ENCODE measurements around the gene ERVK3-1.
A peak's percentile ranks its signal among the peaks of the same experiment; 100 is the strongest.
"Not testable (repeated sequence)": the region's sequence is repeated elsewhere in the genome, so short reads cannot be mapped to it uniquely, and the experiment has no call there.

Gene ERVK3-1

GRCh38 chr19:58338825-58339558 lies 33.8 kb downstream of the ERVK3-1 start:
- CTCF ChIA-PET = no interaction called here
- POLR2A ChIA-PET = interaction anchor here (1.3 kb wide), 1 partner anchor 9 kb away, joined by 4 read pairs; no protein-coding TSS in a partner anchor
- TF ChIP-seq, protein P1, sequence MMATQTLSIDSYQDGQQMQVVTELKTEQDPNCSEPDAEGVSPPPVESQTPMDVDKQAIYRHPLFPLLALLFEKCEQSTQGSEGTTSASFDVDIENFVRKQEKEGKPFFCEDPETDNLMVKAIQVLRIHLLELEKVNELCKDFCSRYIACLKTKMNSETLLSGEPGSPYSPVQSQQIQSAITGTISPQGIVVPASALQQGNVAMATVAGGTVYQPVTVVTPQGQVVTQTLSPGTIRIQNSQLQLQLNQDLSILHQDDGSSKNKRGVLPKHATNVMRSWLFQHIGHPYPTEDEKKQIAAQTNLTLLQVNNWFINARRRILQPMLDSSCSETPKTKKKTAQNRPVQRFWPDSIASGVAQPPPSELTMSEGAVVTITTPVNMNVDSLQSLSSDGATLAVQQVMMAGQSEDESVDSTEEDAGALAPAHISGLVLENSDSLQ (IDR thresholded peaks at IDR 0.05) = peak; percentile 62
- no peak for TF ChIP-seq CTBP1 (IDR thresholded peaks at IDR 0.05; ENCODE audit: borderline replicate concordance)
- peak; percentile 26 for DNase-seq (ENCODE audit: extremely low spot score)

DNA sequence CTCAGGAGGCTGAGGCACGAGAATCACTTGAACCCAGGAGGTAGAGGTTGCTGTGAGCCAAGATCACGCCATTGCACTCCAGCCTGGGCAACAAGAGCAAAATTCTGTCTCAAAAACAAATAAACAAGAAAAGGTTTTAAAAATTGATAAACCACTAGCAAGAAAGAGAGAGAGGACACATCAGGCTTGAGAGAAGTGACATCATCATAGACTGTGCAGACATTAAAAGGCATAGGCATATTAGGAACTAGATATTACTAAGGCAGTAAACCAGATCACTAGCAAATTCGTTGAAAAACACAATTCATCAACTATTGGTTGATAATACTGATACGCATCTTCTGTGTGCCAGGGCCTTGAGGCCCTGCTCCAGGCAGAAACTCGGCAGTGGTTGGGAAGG lies 40.4 kb downstream of the ERVK3-1 start:
- CTCF ChIA-PET = no interaction called here
- TF ChIP-seq HDGF (IDR thresholded peaks at IDR 0.05; ENCODE audit: borderline replicate concordance) = no peak
- no peak for TF ChIP-seq FOXA1 (IDR thresholded peaks at IDR 0.05)
- TF ChIP-seq SP1 (IDR thresholded peaks at IDR 0.05) = no peak
- TF ChIP-seq, protein P1 (IDR thresholded peaks at IDR 0.05) = no peak
- no peak for TF ChIP-seq CTBP1 (IDR thresholded peaks at IDR 0.05; ENCODE audit: borderline replicate concordance)
- no peak for TF ChIP-seq TARDBP (IDR thresholded peaks at IDR 0.05)
- no peak for TF ChIP-seq SUZ12 (IDR thresholded peaks at IDR 0.05)

GRCh38 chr19:58346961-58347929 lies 42.1 kb downstream of the ERVK3-1 start:
- ChIA-PET CTCF (no interaction called here), POLR2A (interaction anchor here (0.9 to 4.4 kb wide), 6 partner anchors 9 to 172 kb away, joined by 3 to 30 read pairs (median 4); partner anchors contain the start of genes ZBTB45, ZNF497 and ZNF544)
- TF ChIP-seq SP1 (IDR thresholded peaks at IDR 0.05) (no peak), NFRKB (IDR thresholded peaks at IDR 0.05) (no peak), L3MBTL2 (conservative IDR thresholded peaks at IDR 0.05) (peak; percentile 83)
- peak; percentile 97 for DNase-seq (ENCODE audit: extremely low spot score)

More for the DNA sequence above, 40.4 kb downstream of the ERVK3-1 start:
- POLR2A ChIA-PET = interaction anchor here (0.8 to 4.4 kb wide), 2 partner anchors 17 to 18 kb away, joined by 3 to 30 read pairs; partner anchors contain the start of gene ZNF497
- no peak for DNase-seq (ENCODE audit: extremely low spot score)

GRCh38 chr19:58348080-58348479 lies 42.9 kb downstream of the ERVK3-1 start:
- CTCF ChIA-PET; DNase-seq (ENCODE audit: extremely low spot score): not testable (repeated sequence)
- POLR2A ChIA-PET = interaction anchor here (1.1 to 4.4 kb wide), 4 partner anchors 9 to 172 kb away, joined by 4 to 30 read pairs (median 4); partner anchors contain the start of genes ZBTB45 and ZNF497

DNA sequence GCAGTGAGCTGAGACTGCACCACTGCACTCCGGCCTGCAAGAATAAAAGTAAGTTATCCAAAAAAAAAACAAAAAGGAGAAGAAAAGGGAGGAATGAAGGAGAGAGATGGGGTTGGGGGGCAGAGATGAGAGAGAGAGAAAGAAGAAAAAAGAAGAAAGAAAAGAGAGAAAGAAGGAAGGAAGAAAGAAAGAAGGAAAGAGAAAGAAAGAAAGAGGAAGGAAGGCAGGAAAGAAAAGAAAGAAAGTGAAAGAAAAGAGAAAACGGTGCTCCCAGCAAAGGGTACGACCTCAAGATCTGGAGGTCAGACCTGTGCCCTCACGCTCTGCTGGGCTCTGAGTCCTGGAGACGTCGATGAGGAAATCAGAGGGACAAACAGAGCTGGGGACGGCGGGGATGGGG lies 44.4 kb downstream of the ERVK3-1 start:
- POLR2A ChIA-PET = no interaction called here
- TF ChIP-seq L3MBTL2 (conservative IDR thresholded peaks at IDR 0.05) = no peak
- no peak for TF ChIP-seq SP1 (IDR thresholded peaks at IDR 0.05)
- no peak for TF ChIP-seq BHLHE40 (IDR thresholded peaks at IDR 0.05; ENCODE audit: borderline replicate concordance)
- TF ChIP-seq ARNT (IDR thresholded peaks at IDR 0.05) = no peak
- no peak for TF ChIP-seq FOXM1 (IDR thresholded peaks at IDR 0.05; ENCODE audit: borderline replicate concordance)
- no peak for TF ChIP-seq FOXK2 (IDR thresholded peaks at IDR 0.05)
- TF ChIP-seq ELF4 (IDR thresholded peaks at IDR 0.05) = no peak
- no peak for TF ChIP-seq LEF1 (IDR thresholded peaks at IDR 0.05; ENCODE audit: borderline replicate concordance)
- no peak for TF ChIP-seq SUZ12 (IDR thresholded peaks at IDR 0.05)
- TF ChIP-seq FOXA1 (IDR thresholded peaks at IDR 0.05) = no peak
- TF ChIP-seq ZNF384 (IDR thresholded peaks at IDR 0.05) = no peak
- no peak for TF ChIP-seq TARDBP (IDR thresholded peaks at IDR 0.05)
- TF ChIP-seq, protein P1 (IDR thresholded peaks at IDR 0.05) = no peak
- TF ChIP-seq NFRKB (IDR thresholded peaks at IDR 0.05) = no peak
- TF ChIP-seq CTBP1 (IDR thresholded peaks at IDR 0.05; ENCODE audit: borderline replicate concordance) = no peak
- TF ChIP-seq HDGF (IDR thresholded peaks at IDR 0.05; ENCODE audit: borderline replicate concordance) = no peak
- no peak for DNase-seq (ENCODE audit: extremely low spot score)
- CTCF ChIA-PET = no interaction called here

DNA sequence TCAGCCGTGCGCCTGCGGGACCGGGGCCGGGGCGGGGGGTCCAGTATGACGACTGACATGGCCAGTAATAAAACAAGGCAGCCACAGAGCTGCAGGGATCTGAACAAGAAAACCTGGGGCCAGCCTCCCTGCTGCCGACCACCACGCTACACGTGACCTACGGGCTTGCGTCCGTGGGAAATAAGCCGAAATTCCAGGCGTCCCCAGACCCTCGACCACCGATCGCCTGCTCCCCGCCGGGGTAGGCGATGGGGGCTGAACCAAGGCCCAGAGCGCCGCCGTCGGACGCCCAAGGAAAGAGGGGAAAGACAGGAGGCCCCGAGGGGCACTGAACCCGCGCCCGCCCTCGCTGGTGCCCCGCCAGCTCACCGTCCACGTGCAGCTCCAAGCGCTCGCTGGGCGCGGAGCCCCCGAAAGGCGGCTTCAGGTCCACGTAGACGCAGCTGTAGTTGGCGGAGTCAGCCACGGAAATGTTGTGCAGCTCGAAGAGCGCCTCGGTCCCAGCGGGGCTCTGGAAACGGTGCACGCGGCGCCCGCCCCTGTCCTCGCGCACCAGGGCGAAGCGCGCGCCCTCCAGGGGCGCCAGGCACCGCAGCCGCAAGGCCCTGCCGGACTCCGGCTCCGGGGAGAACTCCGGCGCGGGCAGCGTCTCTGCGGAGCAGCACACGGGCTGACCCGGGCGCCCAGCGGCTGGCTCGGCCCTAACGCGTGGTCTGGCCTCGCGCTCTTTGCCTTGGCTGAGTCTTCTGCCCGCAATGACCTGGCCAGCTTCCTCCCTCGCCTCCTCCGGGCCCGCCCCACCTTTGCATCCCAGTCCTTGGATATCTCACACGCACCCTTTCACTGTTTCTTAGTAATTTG lies 45.1 kb downstream of the ERVK3-1 start:
- POLR2A ChIA-PET = no interaction called here
- TF ChIP-seq CTBP1 (IDR thresholded peaks at IDR 0.05; ENCODE audit: borderline replicate concordance) = no peak
- no peak for TF ChIP-seq HDGF (IDR thresholded peaks at IDR 0.05; ENCODE audit: borderline replicate concordance)
- TF ChIP-seq SP1 (IDR thresholded peaks at IDR 0.05) = no peak
- no peak for TF ChIP-seq FOXK2 (IDR thresholded peaks at IDR 0.05)
- TF ChIP-seq NFRKB (IDR thresholded peaks at IDR 0.05) = no peak
- no peak for TF ChIP-seq BHLHE40 (IDR thresholded peaks at IDR 0.05; ENCODE audit: borderline replicate concordance)
- TF ChIP-seq L3MBTL2 (conservative IDR thresholded peaks at IDR 0.05) = no peak
- TF ChIP-seq FOXM1 (IDR thresholded peaks at IDR 0.05; ENCODE audit: borderline replicate concordance) = no peak
- TF ChIP-seq SUZ12 (IDR thresholded peaks at IDR 0.05) = no peak
- no peak for TF ChIP-seq TARDBP (IDR thresholded peaks at IDR 0.05)
- no peak for TF ChIP-seq ARNT (IDR thresholded peaks at IDR 0.05)
- CTCF ChIA-PET = no interaction called here
- DNase-seq (ENCODE audit: extremely low spot score) = no peak

Data from HEK293T (cell line).